ENCODE data around the gene KDM7A.

- no peak for TF ChIP-seq CTCF (IDR thresholded peaks at IDR 0.05; ENCODE audit: poor library complexity, severe bottlenecking)
- TF ChIP-seq EZH2 (IDR thresholded peaks at IDR 0.05; ENCODE audit: borderline replicate concordance, insufficient read depth, low read length, poor library complexity, severe bottlenecking) = no peak
- TF ChIP-seq POLR2AphosphoS5 (IDR thresholded peaks at IDR 0.05) = no peak
- TF ChIP-seq, protein P1, sequence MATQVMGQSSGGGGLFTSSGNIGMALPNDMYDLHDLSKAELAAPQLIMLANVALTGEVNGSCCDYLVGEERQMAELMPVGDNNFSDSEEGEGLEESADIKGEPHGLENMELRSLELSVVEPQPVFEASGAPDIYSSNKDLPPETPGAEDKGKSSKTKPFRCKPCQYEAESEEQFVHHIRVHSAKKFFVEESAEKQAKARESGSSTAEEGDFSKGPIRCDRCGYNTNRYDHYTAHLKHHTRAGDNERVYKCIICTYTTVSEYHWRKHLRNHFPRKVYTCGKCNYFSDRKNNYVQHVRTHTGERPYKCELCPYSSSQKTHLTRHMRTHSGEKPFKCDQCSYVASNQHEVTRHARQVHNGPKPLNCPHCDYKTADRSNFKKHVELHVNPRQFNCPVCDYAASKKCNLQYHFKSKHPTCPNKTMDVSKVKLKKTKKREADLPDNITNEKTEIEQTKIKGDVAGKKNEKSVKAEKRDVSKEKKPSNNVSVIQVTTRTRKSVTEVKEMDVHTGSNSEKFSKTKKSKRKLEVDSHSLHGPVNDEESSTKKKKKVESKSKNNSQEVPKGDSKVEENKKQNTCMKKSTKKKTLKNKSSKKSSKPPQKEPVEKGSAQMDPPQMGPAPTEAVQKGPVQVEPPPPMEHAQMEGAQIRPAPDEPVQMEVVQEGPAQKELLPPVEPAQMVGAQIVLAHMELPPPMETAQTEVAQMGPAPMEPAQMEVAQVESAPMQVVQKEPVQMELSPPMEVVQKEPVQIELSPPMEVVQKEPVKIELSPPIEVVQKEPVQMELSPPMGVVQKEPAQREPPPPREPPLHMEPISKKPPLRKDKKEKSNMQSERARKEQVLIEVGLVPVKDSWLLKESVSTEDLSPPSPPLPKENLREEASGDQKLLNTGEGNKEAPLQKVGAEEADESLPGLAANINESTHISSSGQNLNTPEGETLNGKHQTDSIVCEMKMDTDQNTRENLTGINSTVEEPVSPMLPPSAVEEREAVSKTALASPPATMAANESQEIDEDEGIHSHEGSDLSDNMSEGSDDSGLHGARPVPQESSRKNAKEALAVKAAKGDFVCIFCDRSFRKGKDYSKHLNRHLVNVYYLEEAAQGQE (IDR thresholded peaks at IDR 0.05; ENCODE audit: borderline replicate concordance) = no peak
- TF ChIP-seq EP300 (conservative IDR thresholded peaks at IDR 0.05; ENCODE audit: poor library complexity, severe bottlenecking) = no peak
- no peak for TF ChIP-seq RAD21 (conservative IDR thresholded peaks at IDR 0.05)
- TF ChIP-seq SMC3 (conservative IDR thresholded peaks at IDR 0.05; ENCODE audit: poor library complexity) = no peak
- TF ChIP-seq MXI1 (conservative IDR thresholded peaks at IDR 0.05; ENCODE audit: poor library complexity, severe bottlenecking) = no peak
Observed at GRCh38 chr7:140061607-140061930, 115.2 kb downstream of the KDM7A start.

All from neural cell (in vitro differentiated cells).